OCI-LY1 (cell line): ENCODE data around the gene RUFY3.
"Not testable (repeated sequence)": the region's sequence is repeated elsewhere in the genome, so short reads cannot be mapped to it uniquely, and the experiment has no call there.

Experiments
- H2AFZ ChIP-seq: fragments of 200-600 bp; sonication (generic), shearing (Covaris generic); 2 replicates; pipeline ENCODE4 v1.6.0; 2014; ENCODE audit warnings: antibody characterized with exemption, mild to moderate bottlenecking, low read length
- H3F3A ChIP-seq: fragments of 200-600 bp; sonication (generic), shearing (Covaris generic); 2 replicates; pipeline ENCODE4 v1.6.0; 2014; ENCODE audit warnings: mild to moderate bottlenecking, antibody characterized with exemption, low read length, moderate library complexity; ENCODE audit not compliant: insufficient read depth
- H3K27ac ChIP-seq: fragments of 200-600 bp; sonication (generic); 2 replicates; pipeline ENCODE4 v1.5.1; 2014; ENCODE audit warnings: low read length, mixed run types, mild to moderate bottlenecking, low read depth; ENCODE audit not compliant: poor library complexity, severe bottlenecking
- H3K27me3 ChIP-seq: fragments of 200-600 bp; sonication (generic); 2 replicates; pipeline ENCODE4 v1.6.0; 2014; ENCODE audit warnings: antibody characterized with exemption, mild to moderate bottlenecking, low read length, moderate library complexity; ENCODE audit not compliant: insufficient read depth
- H3K36me3 ChIP-seq: fragments of 200-600 bp; sonication (generic); 2 replicates; pipeline ENCODE4 v1.6.1; 2014; ENCODE audit warnings: mild to moderate bottlenecking, antibody characterized with exemption, low read length, moderate library complexity, mixed read lengths; ENCODE audit not compliant: insufficient read depth
- H3K4me1 ChIP-seq: fragments of 200-600 bp; sonication (generic); 2 replicates; pipeline ENCODE4 v1.5.1; 2014; ENCODE audit warnings: mild to moderate bottlenecking, low read length, moderate library complexity; ENCODE audit not compliant: insufficient read depth, severe bottlenecking
- H3K4me2 ChIP-seq: fragments of 200-600 bp; sonication (generic), shearing (Covaris generic); 2 replicates; pipeline ENCODE4 v1.6.1; 2014; ENCODE audit warnings: low read length
- H3K4me3 ChIP-seq: fragments of 200-600 bp; sonication (generic); 2 replicates; pipeline ENCODE4 v1.5.1; 2014; ENCODE audit warnings: low read length, low read depth, mild to moderate bottlenecking, mixed read lengths; ENCODE audit not compliant: poor library complexity, severe bottlenecking
- H3K79me2 ChIP-seq: fragments of 200-600 bp; shearing (Covaris generic); 2 replicates; pipeline ENCODE4 v1.6.1; 2016; ENCODE audit warnings: mixed run types, low read length, mixed read lengths; ENCODE audit not compliant: insufficient read depth
- H3K9ac ChIP-seq: fragments of 200-600 bp; sonication (generic), shearing (Covaris generic); 2 replicates; pipeline ENCODE4 v1.6.1; 2014; ENCODE audit warnings: mild to moderate bottlenecking, low read length, mixed read lengths
- H3K9me2 ChIP-seq: fragments of 200-600 bp; sonication (generic), shearing (Covaris generic); 2 replicates; pipeline ENCODE4 v1.6.1; 2014; ENCODE audit warnings: low read depth, mild to moderate bottlenecking, low read length, mixed read lengths
- H3K9me3 ChIP-seq: fragments of 200-600 bp; shearing (Covaris generic); 2 replicates; pipeline ENCODE4 v1.6.1; 2014; ENCODE audit warnings: low read length, mixed read lengths
- H4K20me1 ChIP-seq: fragments of 200-600 bp; sonication (generic), shearing (Covaris generic); 2 replicates; pipeline ENCODE4 v1.6.0; 2016; ENCODE audit warnings: mild to moderate bottlenecking, low read length; ENCODE audit not compliant: insufficient read depth
- CTCF ChIP-seq: fragments of 200-600 bp; sonication (generic), shearing (Covaris generic); IDR thresholded peaks from 2 replicates; pipeline ENCODE4 v1.5.1; 2017; ENCODE audit warnings: mild to moderate bottlenecking, antibody characterized with exemption, low read length, moderate library complexity, mixed read lengths
- EZH2 ChIP-seq: fragments of 200-600 bp; sonication (generic), shearing (Covaris generic); IDR thresholded peaks from 2 replicates; pipeline ENCODE4 v1.8.0; 2017; ENCODE audit warnings: borderline replicate concordance, mixed run types, mild to moderate bottlenecking, antibody characterized with exemption, low read length, moderate library complexity, mixed read lengths

RUFY3 gene

GRCh38 chr4:70761276-70761816 is 39.6 kb downstream of the RUFY3 start:
- Histone ChIP-seq H3K27ac (no peak overlapping the region), H3K9ac (no peak overlapping the region), H2AFZ (no peak overlapping the region), H3K27me3 (no peaks in the 10 kb centered on the region), H3F3A (no peaks in the 10 kb centered on the region), H3K79me2 (peaks cover 24% of the 10 kb centered on the region), H3K4me2 (no peak overlapping the region), H3K9me3 (no peaks in the 10 kb centered on the region), H3K36me3 (peaks cover 27% of the 10 kb centered on the region), H3K4me1 (peaks cover 8% of the 10 kb centered on the region), H3K9me2 (no peaks in the 10 kb centered on the region), H4K20me1 (no peaks in the 10 kb centered on the region), H3K4me3 (no peak overlapping the region)
- TF ChIP-seq EZH2 (no peak), CTCF (no peak)

- no peak overlapping the region for H3K4me3 ChIP-seq
- H4K20me1 ChIP-seq = no peaks in the 10 kb centered on the region
- no peak overlapping the region for H3K4me2 ChIP-seq
- H3K9me2 ChIP-seq = no peaks in the 10 kb centered on the region
- H3K9me3 ChIP-seq = no peaks in the 10 kb centered on the region
- TF ChIP-seq EZH2 = no peak
- TF ChIP-seq CTCF = no peak
- H3K36me3 ChIP-seq = peaks cover 59% of the 10 kb centered on the region
- H3F3A ChIP-seq = no peaks in the 10 kb centered on the region
- H2AFZ ChIP-seq = no peak overlapping the region
- no peak overlapping the region for H3K27ac ChIP-seq
- peaks cover 5% of the 10 kb centered on the region for H3K79me2 ChIP-seq
- H3K4me1 ChIP-seq = no peaks in the 10 kb centered on the region
- H3K9ac ChIP-seq = no peak overlapping the region
- no peaks in the 10 kb centered on the region for H3K27me3 ChIP-seq
These were observed 43.6 kb downstream of the RUFY3 start for GRCh38 chr4:70765368-70765767.

- Histone ChIP-seq H3K4me1 (no peaks in the 10 kb centered on the region), H2AFZ (no peak overlapping the region), H3K4me3 (no peak overlapping the region), H3K9ac (no peak overlapping the region), H3K79me2 (no peaks in the 10 kb centered on the region), H3F3A (no peaks in the 10 kb centered on the region), H4K20me1 (no peaks in the 10 kb centered on the region), H3K4me2 (no peak overlapping the region), H3K27ac (no peak overlapping the region), H3K36me3 (peaks cover 70% of the 10 kb centered on the region), H3K9me3 (no peaks in the 10 kb centered on the region), H3K27me3 (no peaks in the 10 kb centered on the region), H3K9me2 (no peaks in the 10 kb centered on the region)
- TF ChIP-seq CTCF (no peak), EZH2 (no peak)
These were observed 46.7 kb downstream of the RUFY3 start for GRCh38 chr4:70768301-70768948.

GRCh38 chr4:70769396-70769795 is 47.6 kb downstream of the RUFY3 start:
- H3K4me2 ChIP-seq, H3K27me3 ChIP-seq, H2AFZ ChIP-seq, H3F3A ChIP-seq, H3K9ac ChIP-seq, H3K27ac ChIP-seq, H4K20me1 ChIP-seq, H3K9me2 ChIP-seq, H3K79me2 ChIP-seq, H3K9me3 ChIP-seq, H3K4me1 ChIP-seq, H3K4me3 ChIP-seq: not testable (repeated sequence)
- H3K36me3 ChIP-seq = peaks cover 67% of the 10 kb centered on the region
